HepG2 (cell line): Measurements from ENCODE around the gene HRH3. TPM values are rescaled to one million over a fixed set of nuclear protein-coding genes. Genes with fewer than 3 reads are reported as not detected.

Experiments used
- ATAC-seq: fragments of 200-7000 bp; cut with Tn5 transposase; 3 replicates; pipeline ENCODE4 v1.9.1; 2020; ENCODE audit warnings: mild to moderate bottlenecking, moderate library complexity
- BruUV-seq: library from RNA; stranded (reverse); fragments of 400-500 nt; replicated peaks from 2 replicates; lab custom pipeline; 2021; lab: Mats Ljungman, UMichigan
- CTCF ChIA-PET: fragments of 300-600 bp; formaldehyde crosslinking; extraction: SDS; loops from one replicate; lab custom pipeline; 2021; ENCODE audit warnings: low total read pairs, inconsistent platforms, low intra/inter-chr PET ratio; lab: Yijun Ruan, JAX
- POLR2A ChIA-PET: fragments of 350-600 bp; sonication (Branson Sonifier 250); formaldehyde crosslinking; loops from one replicate; lab custom pipeline; 2020; ENCODE audit warnings: antibody characterized with exemption, inconsistent platforms; lab: Yijun Ruan, JAX
- DNase-seq: peaks from one replicate; pipeline ENCODE4 v3.0.0-alpha.2; 2015; ENCODE audit warnings: low spot score
- FAIRE-seq: peaks from 3 replicates; lab custom pipeline; 2011; peaks lifted over from hg19 to GRCh38; lab: Jason Lieb, UNC
- H2AFZ ChIP-seq: one replicate; pipeline ENCODE4 v1.6.1; 2011; ENCODE audit warnings: low read length, inconsistent platforms
- H3K27ac ChIP-seq: fragments of 300-600 bp; 3 replicates; pipeline ENCODE4 v1.8.0; 2011; ENCODE audit warnings: mixed run types, mild to moderate bottlenecking, mixed read lengths, low read length, inconsistent platforms; ENCODE audit not compliant: insufficient read depth; ENCODE audit errors: extremely low read length
- H3K27me3 ChIP-seq, 2 experiments: fragments of 200-600 bp in 1 of 2; 2 replicates in 1 of 2; 3 replicates in 1 of 2; pipeline versions ENCODE4 v1.6.0 to v1.8.0; 2011; ENCODE audit warnings: low read length in 2 of 2, mild to moderate bottlenecking in 2 of 2, moderate library complexity in 2 of 2, inconsistent platforms in 1 of 2; ENCODE audit not compliant: insufficient read depth in 2 of 2, control insufficient read depth in 1 of 2
- H3K36me3 ChIP-seq, 2 experiments: fragments of 200-600 bp in 1 of 2; replicated peaks in 1 of 2; 2 replicates in 1 of 2; 3 replicates in 1 of 2; pipeline versions ENCODE4 v1.5.1 to v1.8.0; 2011; ENCODE audit warnings: low read length in 2 of 2, inconsistent platforms in 1 of 2; ENCODE audit not compliant: insufficient read depth in 2 of 2, control insufficient read depth in 1 of 2
- H3K4me1 ChIP-seq: 2 replicates; pipeline ENCODE4 v1.5.1; 2012; ENCODE audit warnings: low read length, inconsistent platforms; ENCODE audit not compliant: insufficient read depth
- H3K4me2 ChIP-seq: 2 replicates; pipeline ENCODE4 v1.6.0; 2011; ENCODE audit warnings: low read depth, low read length, inconsistent platforms
- H3K4me3 ChIP-seq, 3 experiments: fragments of 200-600 bp in 1 of 3; sonication (generic), shearing (Covaris generic) in 1 of 3; replicated peaks in 1 of 3; 2 replicates each; pipeline ENCODE4 v1.5.1; 2011 to 2016; ENCODE audit warnings: low read length in 3 of 3, inconsistent platforms in 2 of 3, low read depth in 2 of 3, mild to moderate bottlenecking in 2 of 3, control low read depth in 1 of 3, mixed read lengths in 1 of 3; ENCODE audit not compliant: insufficient read depth in 1 of 3
- H3K79me2 ChIP-seq: one replicate; pipeline ENCODE4 v1.6.1; 2011; ENCODE audit warnings: low read length, inconsistent platforms; ENCODE audit not compliant: insufficient read depth
- H3K9ac ChIP-seq: 2 replicates; pipeline ENCODE4 v1.6.0; 2011; ENCODE audit warnings: mild to moderate bottlenecking, low read depth, low read length, inconsistent platforms; ENCODE audit not compliant: insufficient read depth
- H3K9me3 ChIP-seq: 2 replicates; pipeline ENCODE4 v1.5.1; 2012; ENCODE audit warnings: mild to moderate bottlenecking, low read length
- H4K20me1 ChIP-seq: 2 replicates; pipeline ENCODE4 v1.6.0; 2011; ENCODE audit warnings: inconsistent platforms, mild to moderate bottlenecking, low read length, moderate library complexity; ENCODE audit not compliant: insufficient read depth
- CREB1 ChIP-seq, 2 experiments: fragments of 450-650 bp in 1 of 2; IDR thresholded peaks; 2 replicates each; pipeline ENCODE4 v1.6.1; 2016 to 2017; ENCODE audit warnings: control low read depth in 1 of 2, mild to moderate bottlenecking in 1 of 2, missing compliant biosample characterization in 1 of 2, missing genetic modification characterization in 1 of 2
- SP2 ChIP-seq: sonication (generic); formaldehyde crosslinking; IDR thresholded peaks from 2 replicates; pipeline ENCODE4 v1.5.1; 2020; ENCODE audit warnings: mild to moderate bottlenecking, missing genetic modification reagents
- TEAD3 ChIP-seq: optimal IDR thresholded peaks from 2 replicates; pipeline ENCODE3; 2016; ENCODE audit warnings: borderline replicate concordance
- ZBTB14 ChIP-seq: sonication (generic); formaldehyde crosslinking; IDR thresholded peaks from 2 replicates; pipeline ENCODE4 v1.4.0; 2020; ENCODE audit warnings: missing genetic modification reagents
- ZBTB33 ChIP-seq: sonication (generic); formaldehyde crosslinking; IDR thresholded peaks from 2 replicates; pipeline ENCODE4 v1.4.0; 2020; ENCODE audit warnings: missing genetic modification reagents
- ZEB1 ChIP-seq: IDR thresholded peaks from 2 replicates; pipeline ENCODE4 v1.6.1; 2012; ENCODE audit warnings: mild to moderate bottlenecking, low read depth, inconsistent platforms; ENCODE audit not compliant: insufficient replicate concordance
- ZNF777 ChIP-seq: sonication (generic); formaldehyde crosslinking; IDR thresholded peaks from 2 replicates; pipeline ENCODE4 v1.4.0; 2020; ENCODE audit warnings: missing genetic modification reagents
- WGBS: methylation state at CpG from one replicate; pipeline ENCODE4 v1.1.6; 2017; ENCODE audit warnings: low lambda C conversion rate; 5-methylcytosine and 5-hydroxymethylcytosine counted together
- in situ Hi-C: cut with HindIII; loops from 2 replicates; pipeline ENCODE4 v1.10.0; 2017; ENCODE audit warnings: low pct_unique_long_range_greater_than_20kb; ENCODE audit not compliant: extremely low pct_ligation_motif_present
- intact Hi-C: fragments of 100-400 bp; cut with micrococcal nuclease; formaldehyde crosslinking; loops from one replicate; pipeline ENCODE4 v1.10.0; 2022; ENCODE audit not compliant: unreplicated experiment
- polyA plus RNA-seq, 8 experiments: library from polyadenylated mRNA; depleted of rRNA in 3 of 8; stranded (reverse) in 7 of 8; unstranded in 1 of 8; fragments of >200 nt; fragmentation: Illumina TruSeq in 4 of 8; extraction: Trizol in 4 of 8; gene quantifications; 2 replicates each; pipeline versions ENCODE4 v1.2.1 to v1.2.3, GENCODE V29; 2011 to 2016; ENCODE audit warnings: low read depth in 4 of 8, missing spikeins in 1 of 8, mixed read lengths in 1 of 8; ENCODE audit not compliant: insufficient read depth in 1 of 8
- total RNA-seq, 5 experiments: library from RNA; depleted of rRNA; stranded (reverse); fragments of >200 nt; fragmentation: Illumina TruSeq; extraction: Trizol; gene quantifications; 2 replicates each; pipeline ENCODE4 v1.2.3, GENCODE V29; 2016; ENCODE audit warnings: low read depth in 1 of 5
- TF ChIP-seq, protein P1 (sequence below): sonication (generic); formaldehyde crosslinking; IDR thresholded peaks from 2 replicates; pipeline ENCODE4 v1.5.0; 2020; ENCODE audit warnings: mild to moderate bottlenecking, missing genetic modification reagents

The HRH3 gene
- total and polyA plus RNA-seq, 2 of the 13 experiments (the other 11 are each of a cell fraction or from before 2014, with no cell fraction given), result 0.18 TPM; not detected in 1

DNA sequence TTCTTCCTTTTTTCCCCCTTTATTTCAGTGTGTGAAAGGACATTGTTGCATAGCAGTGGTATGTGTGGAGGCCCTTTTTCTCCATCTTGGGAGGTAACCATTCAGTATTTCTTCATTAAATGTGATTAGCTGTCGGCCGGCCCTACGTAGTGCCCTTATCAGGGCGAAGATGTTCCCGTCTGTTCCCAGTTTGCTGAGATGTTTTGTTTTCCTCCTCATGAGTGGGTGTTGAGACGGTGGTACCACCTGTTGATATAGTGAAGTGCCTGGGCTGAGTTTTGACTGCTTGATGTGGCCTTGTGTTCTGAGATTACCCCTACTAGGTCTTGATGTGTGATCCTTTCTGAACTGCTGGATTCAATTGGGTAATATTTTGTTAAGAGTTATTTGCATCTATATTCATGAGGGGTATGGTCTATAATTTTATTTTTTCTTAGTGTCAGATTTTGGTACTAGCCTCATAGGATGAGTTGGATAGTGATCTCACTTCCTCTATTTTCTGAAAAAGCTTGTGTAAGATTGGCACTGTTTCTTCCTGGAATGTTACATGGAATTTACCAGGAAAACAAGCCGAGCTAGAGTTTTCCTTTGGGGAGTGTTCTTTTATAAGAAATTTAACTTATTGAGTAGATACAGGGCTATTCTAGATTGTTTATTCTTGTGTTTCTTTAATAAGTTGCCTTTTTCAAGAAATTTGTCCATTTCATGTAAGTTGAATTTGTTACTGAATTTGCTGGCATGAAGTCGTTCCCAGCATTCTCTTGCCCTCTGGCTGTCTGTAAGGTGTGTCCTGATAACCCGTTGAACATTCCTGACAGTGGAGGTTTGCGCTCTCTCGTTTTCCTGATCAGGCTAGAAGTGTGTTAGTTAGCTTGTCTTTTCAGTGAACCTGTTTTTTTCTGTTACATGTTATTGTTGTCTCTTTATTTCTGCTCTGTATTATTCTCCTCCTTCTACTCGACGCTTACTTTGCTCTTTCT lies 32.9 kb downstream of the HRH3 start:
- no TSS peak for BruUV-seq
- Histone ChIP-seq H4K20me1 (no peaks in the 10 kb centered on the region), H3K9ac (no peak overlapping the region), H3K79me2 (peaks cover 50% of the 10 kb centered on the region), H3K4me2 (no peak overlapping the region), H3K27ac (no peak overlapping the region), H2AFZ (no peak overlapping the region), H3K4me1 (peaks cover 41% of the 10 kb centered on the region), H3K4me3 (no peak overlapping the region), H3K27me3 (no peaks in the 10 kb centered on the region; a peak in 1 of 5 replicates), H3K36me3 (peaks cover 9 to 21% of the 10 kb centered on the region in 2 experiments), H3K9me3 (no peaks in the 10 kb centered on the region)
- in situ Hi-C loops, result no loop called here
- WGBS, result 94% methylated on average over 13 of the region's 13 CpGs
- intact Hi-C loops, result no loop called here
- DNase-seq (no peak), ATAC-seq (no peak), FAIRE-seq (no peak)
- ChIA-PET POLR2A (interaction anchor here (0.9 to 1.2 kb wide), 2 partner anchors 11 to 15 kb away, joined by 3 to 4 read pairs; no protein-coding TSS in a partner anchor), CTCF (no interaction called here)
- TF ChIP-seq CREB1 (IDR thresholded peaks at IDR 0.05), result no peak
- TF ChIP-seq CREB1 (CRISPR knock-in tag; IDR thresholded peaks at IDR 0.05), result no peak
- 0 out of 2 replicates have a peak, but pooled peaks have one; percentile 26 for TF ChIP-seq ZBTB33
- TF ChIP-seq, protein P1, sequence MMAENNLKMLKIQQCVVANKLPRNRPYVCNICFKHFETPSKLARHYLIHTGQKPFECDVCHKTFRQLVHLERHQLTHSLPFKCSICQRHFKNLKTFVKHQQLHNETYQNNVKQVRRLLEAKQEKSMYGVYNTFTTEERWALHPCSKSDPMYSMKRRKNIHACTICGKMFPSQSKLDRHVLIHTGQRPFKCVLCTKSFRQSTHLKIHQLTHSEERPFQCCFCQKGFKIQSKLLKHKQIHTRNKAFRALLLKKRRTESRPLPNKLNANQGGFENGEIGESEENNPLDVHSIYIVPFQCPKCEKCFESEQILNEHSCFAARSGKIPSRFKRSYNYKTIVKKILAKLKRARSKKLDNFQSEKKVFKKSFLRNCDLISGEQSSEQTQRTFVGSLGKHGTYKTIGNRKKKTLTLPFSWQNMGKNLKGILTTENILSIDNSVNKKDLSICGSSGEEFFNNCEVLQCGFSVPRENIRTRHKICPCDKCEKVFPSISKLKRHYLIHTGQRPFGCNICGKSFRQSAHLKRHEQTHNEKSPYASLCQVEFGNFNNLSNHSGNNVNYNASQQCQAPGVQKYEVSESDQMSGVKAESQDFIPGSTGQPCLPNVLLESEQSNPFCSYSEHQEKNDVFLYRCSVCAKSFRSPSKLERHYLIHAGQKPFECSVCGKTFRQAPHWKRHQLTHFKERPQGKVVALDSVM (CRISPR knock-in tag), result no peak
- TF ChIP-seq ZEB1, result no peak
- TF ChIP-seq ZBTB14 (CRISPR knock-in tag), result no peak
- peak; percentile 9 for TF ChIP-seq TEAD3 (CRISPR knock-in tag)
- TF ChIP-seq ZNF777 (CRISPR knock-in tag), result no peak
- no peak for TF ChIP-seq SP2 (CRISPR knock-in tag)
